HepG2 (cell line): ENCODE measurements around the gene VWCE. TPM values are rescaled to one million over a fixed set of nuclear protein-coding genes. Genes with fewer than 3 reads are reported as not detected.
A peak's percentile ranks its signal among the peaks of the same experiment; 100 is the strongest.

Experiments
- ARNTL ChIP-seq: sonication (generic); formaldehyde crosslinking; IDR thresholded peaks from 2 replicates; pipeline ENCODE4 v1.4.0; 2020; ENCODE audit warnings: mild to moderate bottlenecking, missing genetic modification reagents
- KAT7 ChIP-seq: IDR thresholded peaks from 2 replicates; pipeline ENCODE4 v1.6.1; 2018; ENCODE audit warnings: borderline replicate concordance, missing compliant biosample characterization
- KMT2A ChIP-seq: sonication (generic); formaldehyde crosslinking; IDR thresholded peaks from 2 replicates; pipeline ENCODE4 v1.4.0; 2020; ENCODE audit warnings: missing genetic modification reagents
- MXD3 ChIP-seq: IDR thresholded peaks from 2 replicates; pipeline ENCODE4 v1.6.1; 2016; ENCODE audit warnings: mild to moderate bottlenecking, missing biosample characterization, missing genetic modification reagents
- SMARCE1 ChIP-seq: fragments of 450-650 bp; IDR thresholded peaks from 2 replicates; pipeline ENCODE4 v1.6.1; 2017; ENCODE audit warnings: borderline replicate concordance
- ZFP62 ChIP-seq: sonication (generic); formaldehyde crosslinking; IDR thresholded peaks from 2 replicates; pipeline ENCODE4 v1.4.0; 2020; ENCODE audit warnings: missing genetic modification reagents
- ZFY ChIP-seq: sonication (generic); formaldehyde crosslinking; IDR thresholded peaks from 2 replicates; pipeline ENCODE4 v1.4.0; 2020; ENCODE audit warnings: missing genetic modification reagents
- ZNF318 ChIP-seq: sonication (generic); formaldehyde crosslinking; IDR thresholded peaks from 2 replicates; pipeline ENCODE4 v1.4.0; 2020; ENCODE audit warnings: mild to moderate bottlenecking, missing genetic modification reagents
- ZNF484 ChIP-seq: sonication (generic); formaldehyde crosslinking; IDR thresholded peaks from 2 replicates; pipeline ENCODE4 v1.5.1; 2020; ENCODE audit warnings: mild to moderate bottlenecking, low read depth, missing genetic modification reagents, borderline replicate concordance
- ZNF552 ChIP-seq: sonication (generic); formaldehyde crosslinking; IDR thresholded peaks from 2 replicates; pipeline ENCODE4 v1.9.0; 2022; ENCODE audit warnings: missing genetic modification reagents, mild to moderate bottlenecking, borderline replicate concordance
- ZNF616 ChIP-seq: sonication (generic); formaldehyde crosslinking; IDR thresholded peaks from 2 replicates; pipeline ENCODE4 v1.5.0; 2020; ENCODE audit warnings: low read depth, mild to moderate bottlenecking, missing genetic modification reagents
- ZNF646 ChIP-seq: sonication (generic); formaldehyde crosslinking; IDR thresholded peaks from 2 replicates; pipeline ENCODE4 v1.9.0; 2021; ENCODE audit warnings: mild to moderate bottlenecking, missing genetic modification reagents
- ZNF790 ChIP-seq: sonication (generic); formaldehyde crosslinking; IDR thresholded peaks from 2 replicates; pipeline ENCODE4 v1.8.0; 2022; ENCODE audit warnings: missing genetic modification reagents, mild to moderate bottlenecking, borderline replicate concordance
- polyA plus RNA-seq, 8 experiments: library from polyadenylated mRNA; depleted of rRNA in 3 of 8; stranded (reverse) in 7 of 8; unstranded in 1 of 8; fragments of >200 nt; fragmentation: Illumina TruSeq in 4 of 8; extraction: Trizol in 4 of 8; gene quantifications; 2 replicates each; pipeline versions ENCODE4 v1.2.1 to v1.2.3, GENCODE V29; 2011 to 2016; ENCODE audit warnings: low read depth in 4 of 8, missing spikeins in 1 of 8, mixed read lengths in 1 of 8; ENCODE audit not compliant: insufficient read depth in 1 of 8
- total RNA-seq, 5 experiments: library from RNA; depleted of rRNA; stranded (reverse); fragments of >200 nt; fragmentation: Illumina TruSeq; extraction: Trizol; gene quantifications; 2 replicates each; pipeline ENCODE4 v1.2.3, GENCODE V29; 2016; ENCODE audit warnings: low read depth in 1 of 5

The VWCE gene
- total and polyA plus RNA-seq, 2 of the 13 experiments (the other 11 are each of a cell fraction or from before 2014, with no cell fraction given): 27.6 to 58.3 TPM

- TF ChIP-seq ZNF318 (CRISPR knock-in tag) (no peak; the same call in 1 of the 2 replicates), ZNF616 (CRISPR knock-in tag) (0 out of 2 replicates have a peak, but pooled peaks have one; percentile 74), SMARCE1 (no peak), ZNF646 (CRISPR knock-in tag) (peak; percentile 64; the same call in 1 of the 2 replicates), KAT7 (CRISPR knock-in tag) (0 out of 2 replicates have a peak, but pooled peaks have one; percentile 51), ZNF790 (CRISPR knock-in tag) (peak; percentile 22; the same call in 1 of the 2 replicates), ZNF552 (CRISPR knock-in tag) (no peak), MXD3 (CRISPR knock-in tag) (peak; percentile 55), KMT2A (CRISPR knock-in tag) (0 out of 2 replicates have a peak, but pooled peaks have one; percentile 65), ARNTL (peak; percentile 34; the same call in 1 of the 2 replicates), ZNF484 (CRISPR knock-in tag) (no peak), ZFP62 (no peak), ZFY (CRISPR knock-in tag) (peak; percentile 22)
Observed at GRCh38 chr11:61293867-61294716, 1.0 kb downstream of the VWCE start (continued).
